A673 (cell line): ENCODE data around the gene NAGS.

Source experiments
- EZH2 ChIP-seq: fragments of 200-600 bp; sonication (generic); IDR thresholded peaks from 2 replicates; pipeline ENCODE4 v1.6.1; 2017; ENCODE audit warnings: borderline replicate concordance, low read depth, mild to moderate bottlenecking, mixed read lengths, antibody characterized with exemption, low read length; ENCODE audit not compliant: poor library complexity, severe bottlenecking
- TF ChIP-seq, protein P1 (sequence below): fragments of 300-800, 200-600 bp; sonication (generic); conservative IDR thresholded peaks from 2 replicates; pipeline ENCODE4 v1.5.1; 2017; ENCODE audit warnings: low read depth, mild to moderate bottlenecking, antibody characterized with exemption, low read length, moderate library complexity, mixed read lengths

DNA sequence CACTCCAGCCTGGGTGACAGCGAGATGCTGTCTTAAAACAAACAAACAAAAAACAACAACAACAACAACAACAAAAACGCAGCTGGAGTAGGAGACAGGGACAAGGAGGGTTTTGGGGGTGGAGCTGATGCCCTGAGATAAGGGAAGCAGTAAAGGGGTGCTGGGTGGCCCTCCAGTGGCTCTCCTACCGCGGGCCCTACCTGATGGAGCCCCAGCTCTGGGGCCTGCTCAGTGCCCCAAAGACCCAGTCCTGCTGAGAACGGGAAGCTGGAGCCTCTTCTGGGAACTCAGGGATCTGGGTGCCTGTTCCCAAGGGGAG, 21.3 kb upstream of the NAGS start:
- TF ChIP-seq, protein P1, sequence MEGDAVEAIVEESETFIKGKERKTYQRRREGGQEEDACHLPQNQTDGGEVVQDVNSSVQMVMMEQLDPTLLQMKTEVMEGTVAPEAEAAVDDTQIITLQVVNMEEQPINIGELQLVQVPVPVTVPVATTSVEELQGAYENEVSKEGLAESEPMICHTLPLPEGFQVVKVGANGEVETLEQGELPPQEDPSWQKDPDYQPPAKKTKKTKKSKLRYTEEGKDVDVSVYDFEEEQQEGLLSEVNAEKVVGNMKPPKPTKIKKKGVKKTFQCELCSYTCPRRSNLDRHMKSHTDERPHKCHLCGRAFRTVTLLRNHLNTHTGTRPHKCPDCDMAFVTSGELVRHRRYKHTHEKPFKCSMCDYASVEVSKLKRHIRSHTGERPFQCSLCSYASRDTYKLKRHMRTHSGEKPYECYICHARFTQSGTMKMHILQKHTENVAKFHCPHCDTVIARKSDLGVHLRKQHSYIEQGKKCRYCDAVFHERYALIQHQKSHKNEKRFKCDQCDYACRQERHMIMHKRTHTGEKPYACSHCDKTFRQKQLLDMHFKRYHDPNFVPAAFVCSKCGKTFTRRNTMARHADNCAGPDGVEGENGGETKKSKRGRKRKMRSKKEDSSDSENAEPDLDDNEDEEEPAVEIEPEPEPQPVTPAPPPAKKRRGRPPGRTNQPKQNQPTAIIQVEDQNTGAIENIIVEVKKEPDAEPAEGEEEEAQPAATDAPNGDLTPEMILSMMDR = no peak
- TF ChIP-seq EZH2 = no peak
